ENCODE data around the gene C6orf89. TPM values are rescaled to one million over a fixed set of nuclear protein-coding genes. Genes with fewer than 3 reads are reported as not detected.

The C6orf89 gene
- total and polyA plus RNA-seq, 2 of the 8 experiments (the other 6 are each of a cell fraction or from before 2014, with no cell fraction given), result 4.6 to 12.3 TPM

DNA sequence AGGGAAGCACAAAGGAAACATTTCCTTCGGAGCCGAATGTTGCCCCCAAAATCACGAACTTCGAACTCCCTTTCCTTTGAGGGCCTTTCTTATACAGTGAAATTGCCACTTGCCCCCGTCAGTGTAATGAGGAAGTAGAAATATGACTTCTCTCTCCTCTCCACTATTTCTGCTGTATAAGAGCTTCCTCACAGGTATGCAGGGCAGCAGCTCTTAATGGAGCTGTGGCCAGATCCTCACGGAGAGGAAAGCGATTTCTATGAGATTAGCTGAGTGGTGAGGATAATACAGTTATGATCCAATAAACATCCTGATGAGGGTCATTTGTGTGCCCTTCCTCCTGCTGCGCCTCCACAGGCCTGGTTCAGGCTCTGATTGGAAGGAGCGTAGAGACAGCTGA, 35.7 kb upstream of the C6orf89 start:
- no peak overlapping the region for H2BK5ac ChIP-seq (ENCODE audit: low read depth, low read length)
- peaks cover 0 to 9% (median 0%) of the 10 kb centered on the region in 4 experiments; a peak in 3 of 7 replicates for H3K27me3 ChIP-seq (replicated peaks in 1 of 4; ENCODE audit: control insufficient read depth in 3 of 4, extremely low read depth in 1 of 4, insufficient read depth in 3 of 4, low read length in 3 of 4)
- H3K9ac ChIP-seq (replicated peaks in 1 of 4; ENCODE audit: extremely low read depth in 1 of 4, low read depth in 3 of 4, low read length in 3 of 4), result no peak overlapping the region
- no peak overlapping the region for H3K4me2 ChIP-seq (ENCODE audit: insufficient read depth in 1 of 2, low read depth in 2 of 2, low read length in 2 of 2)
- H3K79me2 ChIP-seq (ENCODE audit: control insufficient read depth in 1 of 2, insufficient read depth in 2 of 2, low read length in 2 of 2), result no peaks in the 10 kb centered on the region
- H3K4me1 ChIP-seq (replicated peaks in 1 of 4; ENCODE audit: control insufficient read depth in 3 of 4, insufficient read depth in 4 of 4, low read length in 3 of 4), result peaks cover 7 to 17% (median 9%) of the 10 kb centered on the region in 4 experiments
- H2AK5ac ChIP-seq (ENCODE audit: low read depth, low read length), result no peak overlapping the region
- no peak overlapping the region for H4K91ac ChIP-seq (replicated peaks; ENCODE audit: insufficient read length, low read length)
- peaks cover 2 to 22% (median 6%) of the 10 kb centered on the region in 4 experiments; a peak in 4 of 8 replicates for H3K36me3 ChIP-seq (ENCODE audit: control insufficient read depth in 2 of 4, insufficient read depth in 4 of 4, low read length in 3 of 4)
- H4K8ac ChIP-seq (ENCODE audit: extremely low read depth, insufficient read depth, low read length), result no peak overlapping the region
- ChIA-PET CTCF (ENCODE audit: partially characterized antibody) (interaction anchor here (0.6 to 13.7 kb wide), 22 partner anchors 9 to 1782 kb away, joined by 3 to 293 read pairs (median 7); partner anchors contain the start of gene PPIL1), POLR2A (ENCODE audit: partially characterized antibody) (interaction anchor here (1.0 to 2.5 kb wide), 5 partner anchors 11 to 86 kb away, joined by 3 to 12 read pairs (median 5); no protein-coding TSS in a partner anchor)
- H3K4ac ChIP-seq (replicated peaks; ENCODE audit: insufficient read length, low read depth, low read length), result no peak overlapping the region
- H2AFZ ChIP-seq (ENCODE audit: low read length), result no peak overlapping the region
- H3K14ac ChIP-seq (ENCODE audit: insufficient read length), result no peak overlapping the region
- H2BK20ac ChIP-seq (ENCODE audit: low read length), result no peak overlapping the region
- peaks cover 5% of the 10 kb centered on the region for H3K23me2 ChIP-seq (ENCODE audit: low read depth, low read length)
- no peaks in the 10 kb centered on the region for H3K9me3 ChIP-seq (ENCODE audit: insufficient read depth in 2 of 2, low read depth in 1 of 2, low read length in 1 of 2)
- no peak for DNase-seq (ENCODE audit: low read depth in 1 of 2, low spot score in 2 of 2)
- no peak overlapping the region for H3K56ac ChIP-seq (replicated peaks; ENCODE audit: insufficient read length, low read depth, low read length)
- no peak overlapping the region for H2BK120ac ChIP-seq (replicated peaks; ENCODE audit: low read depth, low read length)
- H2BK15ac ChIP-seq (ENCODE audit: low read length), result no peak overlapping the region
- peaks cover 0 to 2% of the 10 kb centered on the region in 2 experiments for H4K20me1 ChIP-seq (replicated peaks in 1 of 2; ENCODE audit: control insufficient read depth in 1 of 2, insufficient read depth in 2 of 2, low read length in 2 of 2)
- H4K5ac ChIP-seq (ENCODE audit: insufficient read length, low read depth, low read length), result no peak overlapping the region
- no peak overlapping the region for H3K4me3 ChIP-seq (ENCODE audit: extremely low read depth in 1 of 4, insufficient read depth in 2 of 4, low read depth in 3 of 4, low read length in 4 of 4)
- no peak overlapping the region for H3K27ac ChIP-seq (ENCODE audit: low read depth, low read length)
- WGBS, 2 experiments (ENCODE audit: extremely low coverage in 1 of 2, insufficient coverage in 1 of 2, insufficient read length in 1 of 2, insufficient replicate concordance in 2 of 2, low coverage in 1 of 2, low lambda C conversion rate in 2 of 2, missing lambda C conversion rate in 1 of 2), result 87% methylated on average over 9 of the region's 9 CpGs; no CpG with 5 or more reads in 1 of the 2 experiments
- no peaks in the 10 kb centered on the region for H3K79me1 ChIP-seq (ENCODE audit: low read depth, low read length)
- FAIRE-seq, result no peak
- TF ChIP-seq TCF12 (IDR thresholded peaks at IDR 0.05; ENCODE audit: low read depth, low read length) (no peak), FOSL1 (IDR thresholded peaks at IDR 0.05; ENCODE audit: insufficient read depth, low read depth, low read length) (no peak), KDM4A (IDR thresholded peaks at IDR 0.05; ENCODE audit: low read depth, low read length, severe bottlenecking) (no peak)
- TF ChIP-seq, protein P1, sequence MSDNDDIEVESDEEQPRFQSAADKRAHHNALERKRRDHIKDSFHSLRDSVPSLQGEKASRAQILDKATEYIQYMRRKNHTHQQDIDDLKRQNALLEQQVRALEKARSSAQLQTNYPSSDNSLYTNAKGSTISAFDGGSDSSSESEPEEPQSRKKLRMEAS (IDR thresholded peaks at IDR 0.05), result no peak
- no peak overlapping the region for H3K18ac ChIP-seq (ENCODE audit: extremely low read depth, low read length)
- H2BK12ac ChIP-seq (ENCODE audit: low read depth, low read length), result no peak overlapping the region
- H3K23ac ChIP-seq (ENCODE audit: insufficient read length), result no peak overlapping the region
